ELR (cell line): ENCODE data around the gene GAB3.
"Not testable (repeated sequence)": the region's sequence is repeated elsewhere in the genome, so short reads cannot be mapped to it uniquely, and the experiment has no call there.

Experiments
- DNase-seq: peaks from one replicate; pipeline ENCODE4 v3.0.0-alpha.2; 2015; ENCODE audit warnings: low read depth

The GAB3 gene

DNA sequence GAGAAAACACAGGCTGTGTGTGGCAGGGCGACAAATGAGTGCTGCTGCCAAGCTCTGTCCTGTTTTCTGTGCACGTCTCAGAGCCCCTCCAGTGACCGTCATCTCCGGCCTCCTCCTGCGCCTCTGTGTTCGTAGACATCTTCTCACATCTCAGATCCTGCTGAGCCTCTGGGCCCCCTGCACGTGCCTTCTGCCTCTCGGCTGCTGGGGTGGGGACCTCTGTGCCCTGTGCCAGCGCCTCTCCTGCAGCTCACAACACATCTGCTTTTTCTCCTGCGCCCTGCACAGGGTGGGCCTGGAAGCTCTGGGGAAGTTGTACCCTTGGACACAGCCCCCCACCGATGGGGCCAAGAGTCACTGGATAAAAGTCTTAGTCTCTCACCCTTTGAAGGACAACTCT lies 95.1 kb downstream of the GAB3 start:
- DNase-seq = no peak

DNA sequence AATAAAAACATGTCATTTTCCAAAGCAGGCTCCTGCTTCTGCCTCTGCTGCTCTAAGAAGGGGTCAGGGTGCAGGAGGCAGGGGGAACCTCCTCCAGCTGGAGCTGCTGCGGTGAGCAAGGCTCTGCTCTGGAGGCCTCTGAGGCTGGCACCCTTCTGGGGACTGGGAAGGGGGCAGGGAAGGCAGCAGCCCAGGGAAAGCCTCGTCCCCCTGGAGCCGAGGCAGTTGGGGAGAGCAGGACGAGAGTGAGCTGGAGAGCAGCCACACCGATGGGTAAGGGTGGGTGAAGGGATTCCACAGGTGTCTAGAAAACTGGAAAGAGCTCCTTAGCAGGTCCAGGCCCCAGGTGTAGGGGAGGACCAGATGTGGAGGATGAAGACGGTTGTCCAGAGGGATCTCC lies 95.5 kb downstream of the GAB3 start:
- DNase-seq = no peak

DNA sequence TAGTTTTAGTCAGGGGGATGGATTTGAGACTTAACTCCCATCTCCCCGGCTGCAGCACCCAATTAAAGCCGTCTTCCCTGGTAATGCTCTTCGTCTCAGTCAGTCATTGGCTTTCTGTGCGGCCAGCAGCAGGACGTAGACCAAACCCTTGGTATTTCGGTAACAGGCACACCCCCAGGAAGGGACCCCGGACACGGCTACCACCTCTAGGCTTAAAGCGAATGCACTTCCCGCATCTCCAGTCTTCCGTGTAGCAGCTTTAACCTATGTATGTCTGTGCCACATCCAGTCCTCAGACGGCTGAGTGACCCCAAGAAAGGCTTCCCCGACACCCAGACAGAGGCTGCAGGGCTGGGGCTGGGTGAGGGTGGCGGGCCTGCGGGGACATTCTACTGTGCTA lies 96.0 kb downstream of the GAB3 start:
- no peak for DNase-seq

DNA sequence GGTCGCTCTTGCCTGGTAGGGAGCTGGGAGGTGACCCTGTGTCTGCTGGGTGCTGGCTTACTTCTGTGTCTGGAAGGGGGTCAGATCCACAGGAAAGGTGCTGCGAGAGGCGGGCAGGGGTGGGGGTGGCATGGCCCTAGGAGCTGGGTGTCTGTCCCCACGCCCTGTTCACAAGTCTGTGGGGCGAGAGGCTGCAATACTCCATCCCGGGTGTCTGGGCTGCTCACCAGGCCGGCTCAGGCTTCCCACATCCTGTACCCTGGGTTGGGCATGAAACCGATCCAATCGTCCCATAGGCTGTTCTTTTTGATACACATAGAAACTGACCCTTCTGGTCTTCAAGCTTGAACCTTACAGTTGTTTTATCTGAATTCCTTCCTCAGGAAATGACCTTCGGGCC lies 96.5 kb downstream of the GAB3 start:
- no peak for DNase-seq

DNA sequence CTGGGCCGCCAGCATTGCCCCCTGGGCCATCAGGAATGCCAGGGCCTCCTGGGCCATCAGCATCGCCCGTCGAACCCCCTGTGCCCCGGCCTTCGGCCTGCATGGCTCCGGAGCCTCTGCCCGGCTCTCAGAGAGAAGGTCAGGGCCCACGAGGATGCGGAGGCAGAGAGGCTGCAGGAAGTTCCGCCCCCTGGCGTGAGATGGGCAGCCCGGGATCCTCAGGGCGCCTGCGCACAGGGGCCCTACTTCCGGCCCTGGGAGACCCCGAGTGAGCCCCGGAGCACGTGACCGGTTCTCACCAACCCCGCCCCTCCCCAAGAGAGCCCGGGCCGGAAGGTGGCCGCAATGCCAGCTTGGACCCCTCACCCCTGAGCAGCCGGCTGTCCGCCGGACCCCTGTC lies 97.5 kb downstream of the GAB3 start, which contains the start of gene CTAG2:
CTAG2 (minus strand) TSS at position 167 of the 400 bp plus-strand sequence; CDS start at position 103, 64 bp downstream.
- not testable (repeated sequence) for DNase-seq

DNA sequence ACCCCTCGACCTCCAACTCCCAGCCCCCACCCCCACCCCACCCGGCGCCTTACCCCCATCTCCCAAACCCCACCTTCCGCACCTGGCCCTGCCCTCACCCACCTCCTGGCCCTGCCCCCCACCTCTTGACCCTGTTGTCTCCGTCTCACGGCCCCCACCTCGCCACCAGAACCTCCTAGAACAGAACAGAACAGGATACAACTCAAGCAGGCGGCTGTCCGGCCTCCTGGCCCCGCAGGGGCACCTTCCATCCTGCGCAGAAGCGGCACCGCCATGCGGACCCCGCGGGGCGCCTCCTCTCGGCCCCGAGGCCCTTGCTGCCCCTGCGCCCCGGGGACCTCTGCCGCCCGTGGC lies 97.9 kb downstream of the GAB3 start:
- DNase-seq = no peak

DNA sequence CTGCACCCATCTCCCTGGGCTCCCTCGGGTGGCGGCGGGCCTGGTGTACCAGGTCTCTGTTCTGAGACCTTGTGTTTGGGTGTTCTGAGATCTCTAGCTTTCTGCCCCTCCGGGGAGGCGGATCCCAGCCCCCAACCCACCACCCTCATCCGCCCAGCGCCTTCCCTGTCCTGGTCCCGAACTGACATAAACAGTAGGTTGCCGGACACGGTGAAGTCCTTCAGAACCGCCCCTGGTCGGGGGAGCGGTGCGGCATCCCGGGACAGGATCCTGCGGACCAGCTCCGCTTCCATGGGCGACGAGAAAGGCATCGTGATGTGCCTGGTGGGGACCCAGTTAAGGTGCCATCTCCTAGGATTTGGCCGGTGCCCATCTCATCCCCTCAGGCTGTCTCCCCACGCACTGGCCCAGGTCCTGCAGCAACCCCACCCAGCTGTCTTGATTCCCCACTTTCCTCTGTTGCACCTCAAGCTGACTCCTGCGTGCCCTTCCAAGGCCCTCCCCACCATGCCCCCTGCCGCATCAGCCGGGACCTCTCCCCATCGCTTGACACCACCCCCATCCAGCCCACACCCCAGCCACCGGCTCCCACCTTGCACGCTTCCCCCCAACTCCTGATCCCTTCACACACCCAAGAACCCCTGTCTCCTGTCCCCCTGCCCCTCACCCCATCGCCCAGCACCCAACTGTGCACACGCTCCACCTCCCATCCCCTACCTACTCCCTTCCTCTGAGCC lies 98.4 kb downstream of the GAB3 start:
- DNase-seq = no peak

DNA sequence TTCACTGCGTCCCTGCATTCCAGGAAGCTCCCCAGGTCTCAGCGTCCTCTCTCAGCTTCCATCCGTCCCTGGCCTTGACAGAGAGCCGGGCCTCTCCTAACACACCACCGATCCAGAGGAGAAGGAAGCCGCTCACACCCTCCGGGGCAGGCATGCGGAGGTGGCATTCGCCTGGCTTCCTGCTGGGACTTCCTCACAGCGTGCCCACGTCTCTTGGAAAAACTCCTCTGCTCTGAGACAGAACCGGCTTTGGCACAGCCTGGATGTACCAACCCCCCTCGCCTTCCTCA lies 100.7 kb downstream of the GAB3 start:
- DNase-seq = no peak

DNA sequence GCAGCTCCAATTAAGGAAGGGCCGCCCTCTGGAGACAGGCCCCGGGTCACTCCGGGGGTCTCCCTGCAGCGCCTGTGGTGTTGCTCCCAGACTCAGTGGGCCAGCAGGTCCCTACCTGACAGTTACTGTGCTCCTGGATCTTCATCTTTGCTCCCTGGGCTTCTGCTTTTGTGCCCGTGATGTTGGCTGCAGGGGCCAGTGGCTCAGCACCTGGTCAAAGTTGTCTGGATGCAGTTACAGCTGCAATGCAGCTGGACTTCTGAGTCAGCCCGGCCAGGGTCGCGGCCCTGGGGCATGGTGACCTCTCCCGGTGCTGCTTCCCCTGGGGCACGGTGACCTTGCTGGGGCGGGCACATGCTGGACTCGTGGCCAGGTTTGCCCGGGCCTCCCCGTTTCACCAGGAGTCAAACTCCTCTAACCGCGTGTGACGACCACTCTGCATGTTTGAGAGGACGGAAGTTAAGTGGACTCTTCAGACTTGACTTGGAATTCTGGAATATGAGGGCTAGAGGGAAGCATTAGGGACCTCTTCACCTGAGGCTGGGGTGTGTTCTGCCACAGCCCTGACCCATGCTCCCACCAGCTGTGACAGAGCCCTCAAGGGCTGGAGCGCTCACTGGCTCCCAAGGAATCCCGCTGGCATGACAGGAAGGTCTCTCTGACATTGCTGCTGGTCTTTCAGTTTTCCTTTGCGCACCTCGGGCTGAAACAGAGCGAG lies 101.2 kb downstream of the GAB3 start:
- DNase-seq = no peak

DNA sequence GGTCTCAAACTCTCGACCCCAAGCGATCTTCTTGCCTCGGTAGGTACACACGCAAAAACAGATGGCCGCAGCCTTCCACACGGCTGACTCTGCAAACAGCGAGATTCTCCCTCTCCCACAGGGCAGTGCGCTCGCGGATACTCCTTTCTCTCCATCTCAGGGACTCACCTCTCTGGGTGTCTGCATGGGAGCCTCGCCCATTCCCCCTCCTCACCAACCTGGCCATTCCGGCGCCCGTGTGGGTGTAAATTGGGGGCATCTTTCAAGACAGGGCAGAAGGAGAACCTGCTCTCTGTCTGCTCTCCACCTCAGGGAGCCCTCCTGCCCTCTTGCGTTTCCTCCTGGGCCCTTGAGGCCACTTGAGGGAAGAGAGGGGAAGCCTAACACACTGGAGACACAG lies 101.9 kb downstream of the GAB3 start:
- no peak for DNase-seq

DNA sequence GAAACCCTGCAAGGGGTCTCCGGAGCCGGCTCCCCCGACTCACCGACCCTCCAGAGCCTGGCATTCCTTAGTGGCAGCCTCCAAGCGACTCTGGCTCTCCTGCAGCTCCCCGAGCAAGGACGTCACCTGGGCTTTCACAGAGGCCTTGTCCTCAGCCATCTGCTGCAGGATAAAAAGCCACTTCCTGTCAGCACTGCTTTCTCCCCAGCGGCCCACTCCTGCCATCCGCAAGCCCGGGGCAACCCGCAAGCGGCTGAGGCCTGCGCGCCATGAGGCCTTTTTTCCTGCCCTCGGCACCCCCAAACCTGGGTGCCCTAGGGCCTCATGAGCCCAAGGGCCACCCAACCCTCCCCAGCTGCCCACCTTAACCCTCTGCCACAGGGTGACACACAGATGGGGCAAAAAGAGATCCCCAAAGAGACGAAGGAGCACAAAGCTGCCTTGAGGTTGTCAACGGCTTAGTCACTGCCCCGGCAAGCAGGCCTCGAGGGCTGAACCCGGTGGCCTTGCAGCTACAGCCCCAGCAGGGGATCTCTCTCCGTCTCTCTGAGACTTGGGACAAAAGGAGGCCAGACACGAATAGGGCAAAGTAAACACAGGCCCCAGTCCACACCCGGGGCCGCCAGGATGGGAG lies 105.0 kb downstream of the GAB3 start:
- not testable (repeated sequence) for DNase-seq

DNA sequence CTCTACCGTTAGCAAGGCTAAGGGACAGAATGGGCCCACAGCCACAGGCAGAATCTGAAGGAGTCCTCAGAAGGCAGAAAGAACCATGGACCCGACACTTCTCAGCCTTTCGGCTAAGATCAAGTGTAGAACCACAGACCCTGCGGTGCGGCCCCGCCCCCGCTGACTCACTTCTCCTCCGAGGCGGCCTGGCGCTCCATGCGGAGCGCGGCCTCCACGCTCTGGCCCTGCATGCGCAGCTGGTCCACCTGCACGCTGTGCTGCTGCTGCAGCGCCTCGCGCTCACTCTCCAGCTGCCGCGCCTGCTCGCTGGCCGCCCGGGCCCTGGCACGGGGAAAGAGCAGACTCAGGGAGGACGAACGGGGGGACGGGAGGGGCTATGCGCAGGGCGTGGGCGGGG lies 107.2 kb downstream of the GAB3 start:
- DNase-seq = not testable (repeated sequence)

DNA sequence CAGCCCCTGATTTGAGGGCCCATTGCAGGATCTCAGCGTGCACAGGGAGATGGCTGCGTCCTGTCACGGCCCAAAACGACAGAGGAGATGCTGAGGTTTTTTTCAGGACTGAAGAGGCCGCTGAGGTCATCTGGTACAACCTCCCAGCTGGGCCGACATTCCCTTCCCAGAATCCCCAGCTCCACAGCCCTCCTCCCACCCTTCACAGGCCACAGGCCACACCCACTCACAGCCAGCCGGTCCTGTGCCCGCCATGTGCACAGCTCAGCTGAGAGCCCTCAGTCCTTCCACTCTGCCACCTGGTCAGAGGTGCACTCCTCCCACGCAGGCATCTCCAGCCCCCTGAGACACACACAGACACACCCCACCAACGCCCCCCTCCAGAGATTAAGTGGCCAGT lies 109.1 kb downstream of the GAB3 start:
- DNase-seq = not testable (repeated sequence)

DNA sequence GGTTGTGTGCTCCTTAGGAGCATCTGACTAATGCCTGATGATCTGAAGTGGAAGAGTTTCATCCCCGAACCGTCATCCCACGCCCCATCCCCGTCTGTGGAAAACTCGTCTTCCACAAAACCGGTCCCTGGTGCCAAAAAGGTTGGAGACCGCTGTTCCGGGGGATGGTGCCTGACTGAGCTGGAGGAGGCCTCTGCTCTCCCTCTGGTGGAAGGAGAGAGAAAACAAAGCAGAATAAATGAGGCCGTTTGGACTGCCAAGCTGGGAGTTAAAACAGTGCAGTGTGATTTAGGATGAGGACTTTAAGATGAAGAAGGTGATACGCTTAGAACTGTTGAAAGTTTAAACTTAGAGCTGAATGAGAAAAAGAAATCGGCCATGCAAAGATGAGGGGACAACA lies 117.2 kb downstream of the GAB3 start:
- DNase-seq = not testable (repeated sequence)

DNA sequence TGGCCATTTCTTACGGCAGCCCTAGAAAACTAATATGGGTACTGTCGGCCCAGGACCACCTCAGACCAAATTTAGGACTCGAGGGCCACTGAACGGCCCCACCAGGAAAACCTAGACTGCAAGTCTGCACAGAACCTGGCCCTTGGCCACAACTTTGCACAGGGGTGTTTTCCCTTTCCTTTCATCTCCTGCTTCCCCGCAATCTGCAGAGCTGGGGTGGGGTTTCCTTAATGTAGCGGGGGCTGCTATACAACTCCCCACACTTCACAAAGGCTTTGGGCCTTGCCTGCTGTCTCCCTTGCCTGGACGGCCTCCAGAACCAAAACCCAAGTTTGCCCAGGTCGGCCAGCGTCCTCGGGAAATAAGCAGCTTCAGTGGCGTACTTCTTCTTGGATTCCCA lies 119.9 kb downstream of the GAB3 start:
- DNase-seq = not testable (repeated sequence)

DNA sequence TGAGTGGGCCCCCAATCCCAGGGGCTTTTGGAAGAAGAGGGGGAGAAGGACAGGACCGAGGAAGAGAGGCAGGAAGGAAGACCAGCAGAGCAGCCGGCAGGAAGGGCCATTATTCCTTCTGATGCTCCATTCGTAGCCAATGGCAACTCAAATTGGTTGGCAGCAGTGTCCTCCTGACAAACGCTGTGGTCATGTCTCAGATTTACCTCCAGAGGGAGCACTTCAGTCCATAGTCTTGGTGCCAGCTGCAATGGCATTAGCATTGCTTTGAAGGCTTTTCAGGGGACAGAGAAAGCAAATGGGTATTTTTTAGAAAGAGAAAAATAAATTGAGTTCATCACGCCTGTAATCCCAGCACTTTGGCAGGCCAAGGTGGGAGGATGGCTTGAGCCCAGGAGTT lies 121.9 kb downstream of the GAB3 start:
- not testable (repeated sequence) for DNase-seq
